Activated naive CD8-positive, alpha-beta T cell (primary cell): Measurements from ENCODE around the gene CMTM4.
"Not testable (repeated sequence)": the region's sequence is repeated elsewhere in the genome, so short reads cannot be mapped to it uniquely, and the experiment has no call there.

Experiments used
- H3K27ac Mint-ChIP-seq: one replicate; pipeline ENCODE4 v1.8.0; 2021; ENCODE audit warnings: mixed read lengths
- H3K27me3 Mint-ChIP-seq: one replicate; pipeline ENCODE4 v1.8.0; 2021; ENCODE audit warnings: mixed read lengths
- H3K36me3 Mint-ChIP-seq: one replicate; pipeline ENCODE4 v1.8.0; 2021; ENCODE audit warnings: mixed read lengths
- H3K4me1 Mint-ChIP-seq: one replicate; pipeline ENCODE4 v1.8.0; 2021; ENCODE audit warnings: low read depth, mixed read lengths
- H3K4me3 Mint-ChIP-seq: one replicate; pipeline ENCODE4 v1.8.0; 2021; ENCODE audit warnings: mild to moderate bottlenecking, mixed read lengths
- H3K9me3 Mint-ChIP-seq: one replicate; pipeline ENCODE4 v1.8.0; 2021; ENCODE audit warnings: low read depth, mixed read lengths

CMTM4 gene

DNA sequence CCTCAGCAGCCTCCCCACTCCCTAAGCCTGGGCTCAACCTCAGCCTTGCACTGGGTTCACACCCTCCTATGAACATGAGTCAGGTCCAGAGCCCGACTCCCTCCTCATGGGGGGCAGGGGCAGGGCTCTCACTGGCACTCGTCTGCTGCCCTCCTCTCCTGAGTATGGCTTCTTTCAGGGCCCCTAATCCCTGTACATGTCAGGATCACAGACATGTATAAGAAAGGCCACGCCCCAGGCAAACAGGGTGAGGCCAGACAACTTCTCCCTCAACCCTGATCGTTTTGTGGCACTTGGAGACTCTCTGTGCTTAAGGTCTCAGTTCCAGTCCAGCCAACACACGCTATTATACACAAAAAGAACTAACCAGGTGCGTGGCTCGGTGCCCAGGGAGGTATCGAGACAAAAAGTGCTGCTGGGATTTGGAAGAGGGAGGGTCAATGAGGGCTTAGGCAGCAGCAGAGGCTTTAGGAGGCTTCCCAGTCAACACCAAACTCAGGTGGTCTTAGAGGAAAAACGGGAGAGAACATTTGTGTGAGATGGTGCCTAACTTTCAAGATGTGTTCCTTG lies 46.8 kb downstream of the CMTM4 start:
- H3K4me3 Mint-ChIP-seq: no peak overlapping the region
- peaks cover 15% of the 10 kb centered on the region for H3K4me1 Mint-ChIP-seq
- no peak overlapping the region for H3K27ac Mint-ChIP-seq
- no peaks in the 10 kb centered on the region for H3K9me3 Mint-ChIP-seq
- no peaks in the 10 kb centered on the region for H3K27me3 Mint-ChIP-seq
- no peaks in the 10 kb centered on the region for H3K36me3 Mint-ChIP-seq

GRCh38 chr16:66649167-66649566 lies 47.4 kb downstream of the CMTM4 start:
- H3K4me1 Mint-ChIP-seq: peaks cover 15% of the 10 kb centered on the region
- H3K9me3 Mint-ChIP-seq: no peaks in the 10 kb centered on the region
- no peak overlapping the region for H3K27ac Mint-ChIP-seq
- H3K36me3 Mint-ChIP-seq: no peaks in the 10 kb centered on the region
- no peak overlapping the region for H3K4me3 Mint-ChIP-seq
- no peaks in the 10 kb centered on the region for H3K27me3 Mint-ChIP-seq

DNA sequence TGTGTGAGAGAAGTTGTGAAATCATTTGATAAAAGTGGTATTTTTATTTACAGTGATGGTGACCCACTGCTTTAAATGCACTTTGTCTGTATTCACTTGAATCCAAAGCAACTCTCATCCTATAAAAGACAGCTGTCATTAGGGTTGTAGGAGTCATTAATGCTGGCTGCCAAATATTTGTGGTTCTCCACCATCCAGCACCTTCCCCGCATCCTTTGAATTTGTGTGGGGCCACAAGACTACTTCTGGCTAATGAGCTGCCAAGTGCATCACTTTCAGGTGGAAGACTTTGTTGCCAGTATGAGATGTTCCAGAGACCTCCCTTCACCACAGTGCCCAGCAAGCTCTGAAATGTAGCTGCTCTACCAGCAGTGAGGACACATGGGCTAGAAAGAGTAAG lies 48.7 kb downstream of the CMTM4 start:
- H3K27me3 Mint-ChIP-seq: no peaks in the 10 kb centered on the region
- H3K4me1 Mint-ChIP-seq: peaks cover 12% of the 10 kb centered on the region
- no peaks in the 10 kb centered on the region for H3K36me3 Mint-ChIP-seq
- no peaks in the 10 kb centered on the region for H3K9me3 Mint-ChIP-seq
- H3K27ac Mint-ChIP-seq: no peak overlapping the region
- no peak overlapping the region for H3K4me3 Mint-ChIP-seq

- H3K36me3 Mint-ChIP-seq: no peaks in the 10 kb centered on the region
- no peaks in the 10 kb centered on the region for H3K9me3 Mint-ChIP-seq
- H3K4me3 Mint-ChIP-seq: no peak overlapping the region
- H3K27me3 Mint-ChIP-seq: no peaks in the 10 kb centered on the region
- H3K27ac Mint-ChIP-seq: no peak overlapping the region
- no peaks in the 10 kb centered on the region for H3K4me1 Mint-ChIP-seq
Observed at GRCh38 chr16:66641387-66641786, 55.2 kb downstream of the CMTM4 start.

GRCh38 chr16:66640724-66641314 lies 55.7 kb downstream of the CMTM4 start:
- Mint-ChIP-seq H3K27ac (no peak overlapping the region), H3K36me3 (peaks cover 2% of the 10 kb centered on the region), H3K4me1 (no peaks in the 10 kb centered on the region), H3K9me3 (no peaks in the 10 kb centered on the region), H3K4me3 (no peak overlapping the region), H3K27me3 (no peaks in the 10 kb centered on the region)

DNA sequence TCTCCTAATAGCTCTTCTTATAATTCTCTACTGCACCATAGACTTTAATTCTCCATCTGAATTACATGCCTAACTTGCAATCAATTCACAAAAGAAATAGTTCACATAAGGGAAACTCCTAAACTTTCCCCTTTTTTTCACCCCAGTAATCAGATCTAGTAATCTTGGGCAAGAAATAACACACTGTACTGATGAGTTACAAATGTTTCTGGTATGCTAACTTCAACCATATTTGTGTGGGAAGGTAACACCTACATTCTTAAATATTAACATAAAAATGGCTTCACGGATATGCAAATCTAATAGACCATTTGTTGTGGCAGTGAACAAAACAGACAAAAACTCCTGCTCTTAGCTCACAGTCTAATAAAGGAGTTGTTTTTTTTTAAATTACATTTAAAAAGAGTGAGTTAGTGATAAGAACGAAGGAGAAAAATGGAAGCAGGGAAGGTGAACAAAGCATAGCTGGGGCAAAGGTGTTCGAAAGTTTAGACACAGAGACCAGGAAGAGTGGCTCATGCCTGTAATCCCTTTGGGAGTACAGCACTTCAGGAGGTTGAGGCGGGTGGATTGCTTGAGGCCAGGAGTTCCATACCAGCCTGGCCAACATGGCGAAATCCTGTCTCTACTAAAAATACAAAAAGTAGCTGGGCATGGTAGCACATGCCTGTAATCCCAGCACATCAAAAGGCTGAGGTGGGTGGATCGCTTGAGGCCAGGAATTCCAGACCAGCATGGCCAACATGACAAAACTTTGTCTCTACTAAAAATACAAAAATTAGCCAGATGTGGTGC lies 57.3 kb downstream of the CMTM4 start:
- peaks cover 2% of the 10 kb centered on the region for H3K36me3 Mint-ChIP-seq
- no peaks in the 10 kb centered on the region for H3K9me3 Mint-ChIP-seq
- no peak overlapping the region for H3K27ac Mint-ChIP-seq
- H3K4me3 Mint-ChIP-seq: no peak overlapping the region
- H3K4me1 Mint-ChIP-seq: no peaks in the 10 kb centered on the region
- no peaks in the 10 kb centered on the region for H3K27me3 Mint-ChIP-seq

GRCh38 chr16:66637806-66638205 lies 58.7 kb downstream of the CMTM4 start:
- Mint-ChIP-seq H3K27me3 (peaks cover 2% of the 10 kb centered on the region), H3K36me3 (peaks cover 4% of the 10 kb centered on the region), H3K4me1 (no peaks in the 10 kb centered on the region), H3K27ac (no peak overlapping the region), H3K4me3 (no peak overlapping the region), H3K9me3 (no peaks in the 10 kb centered on the region)

DNA sequence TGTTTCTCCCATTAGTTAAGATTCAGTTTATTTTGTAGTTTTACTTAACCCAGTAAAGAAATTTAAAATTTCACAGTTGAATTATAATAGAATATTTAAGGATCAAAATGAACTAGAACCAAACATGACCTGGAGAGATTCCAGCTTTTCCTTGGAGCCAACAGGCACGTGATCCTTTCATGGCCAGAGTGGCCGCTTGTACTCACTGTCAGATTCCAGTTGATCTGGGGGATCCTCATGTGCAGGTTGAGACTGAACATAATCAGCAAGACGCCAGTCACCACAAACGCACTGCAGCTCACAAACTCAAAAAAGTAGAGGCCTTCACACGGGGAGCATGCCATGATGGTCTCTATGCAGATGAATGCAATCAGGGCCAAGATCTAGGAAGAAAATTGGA lies 60.3 kb downstream of the CMTM4 start:
- Mint-ChIP-seq H3K4me1 (no peaks in the 10 kb centered on the region), H3K36me3 (peaks cover 4% of the 10 kb centered on the region), H3K27me3 (peaks cover 2% of the 10 kb centered on the region), H3K9me3 (no peaks in the 10 kb centered on the region), H3K27ac (no peak overlapping the region), H3K4me3 (no peak overlapping the region)

DNA sequence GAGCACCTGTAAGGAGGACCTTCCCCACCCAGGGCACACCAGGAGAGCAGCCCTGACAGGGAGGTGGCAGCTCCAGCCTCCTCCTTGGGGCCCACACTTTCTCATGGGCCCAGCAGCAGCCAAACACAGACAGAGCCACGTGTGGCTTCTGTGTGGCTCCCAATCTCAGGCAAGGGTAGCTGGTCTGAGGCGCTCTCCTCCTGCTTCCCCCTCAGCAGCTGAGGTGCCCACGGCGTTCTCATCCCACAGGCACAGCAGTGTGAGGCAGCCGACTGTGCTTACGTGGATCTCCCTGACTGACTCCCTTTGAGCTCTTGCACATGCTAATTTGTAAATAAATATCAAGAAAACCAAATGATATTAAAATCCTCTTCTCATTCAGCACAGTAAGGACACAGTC lies 61.1 kb downstream of the CMTM4 start:
- no peaks in the 10 kb centered on the region for H3K9me3 Mint-ChIP-seq
- H3K36me3 Mint-ChIP-seq: peaks cover 4% of the 10 kb centered on the region
- no peaks in the 10 kb centered on the region for H3K4me1 Mint-ChIP-seq
- H3K27me3 Mint-ChIP-seq: peaks cover 2% of the 10 kb centered on the region
- H3K4me3 Mint-ChIP-seq: no peak overlapping the region
- no peak overlapping the region for H3K27ac Mint-ChIP-seq

DNA sequence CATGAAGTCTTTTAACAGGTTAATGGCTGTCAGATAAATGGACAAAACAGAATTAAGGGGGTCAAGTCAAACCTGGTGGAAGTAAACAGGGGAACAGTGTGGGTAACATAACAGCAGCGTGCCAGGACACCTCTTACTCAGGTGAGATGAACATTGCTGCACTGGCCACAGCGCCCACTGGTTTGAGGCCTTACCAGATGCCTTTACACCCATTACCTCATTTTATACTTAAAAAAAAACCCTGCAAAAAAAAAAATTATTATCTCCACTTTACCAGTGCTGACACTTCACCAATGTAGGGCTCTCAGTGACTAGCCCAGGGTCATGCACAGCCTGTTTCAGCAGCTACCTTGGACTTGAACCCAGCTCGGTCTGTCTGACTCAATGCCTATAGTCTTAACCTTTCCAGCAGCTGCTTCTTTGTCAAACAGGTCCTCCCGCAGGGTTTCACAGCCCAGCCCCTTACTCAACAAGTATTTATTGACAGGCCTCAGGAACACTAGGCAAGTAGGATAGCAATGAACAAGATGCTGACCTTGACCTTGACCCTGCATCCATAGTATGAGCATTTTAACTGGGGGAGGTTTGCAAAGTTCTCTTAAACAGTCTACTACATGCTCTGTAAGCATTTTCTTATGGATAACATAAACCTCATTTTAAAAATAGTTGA lies 61.9 kb downstream of the CMTM4 start:
- Mint-ChIP-seq H3K4me1 (no peaks in the 10 kb centered on the region), H3K27me3 (peaks cover 2% of the 10 kb centered on the region), H3K36me3 (peaks cover 4% of the 10 kb centered on the region), H3K9me3 (no peaks in the 10 kb centered on the region), H3K4me3 (no peak overlapping the region), H3K27ac (no peak overlapping the region)

- H3K4me3 Mint-ChIP-seq, H3K27me3 Mint-ChIP-seq, H3K9me3 Mint-ChIP-seq, H3K36me3 Mint-ChIP-seq, H3K27ac Mint-ChIP-seq, H3K4me1 Mint-ChIP-seq: not testable (repeated sequence)
Observed at GRCh38 chr16:66631558-66631957, 65.0 kb downstream of the CMTM4 start.

DNA sequence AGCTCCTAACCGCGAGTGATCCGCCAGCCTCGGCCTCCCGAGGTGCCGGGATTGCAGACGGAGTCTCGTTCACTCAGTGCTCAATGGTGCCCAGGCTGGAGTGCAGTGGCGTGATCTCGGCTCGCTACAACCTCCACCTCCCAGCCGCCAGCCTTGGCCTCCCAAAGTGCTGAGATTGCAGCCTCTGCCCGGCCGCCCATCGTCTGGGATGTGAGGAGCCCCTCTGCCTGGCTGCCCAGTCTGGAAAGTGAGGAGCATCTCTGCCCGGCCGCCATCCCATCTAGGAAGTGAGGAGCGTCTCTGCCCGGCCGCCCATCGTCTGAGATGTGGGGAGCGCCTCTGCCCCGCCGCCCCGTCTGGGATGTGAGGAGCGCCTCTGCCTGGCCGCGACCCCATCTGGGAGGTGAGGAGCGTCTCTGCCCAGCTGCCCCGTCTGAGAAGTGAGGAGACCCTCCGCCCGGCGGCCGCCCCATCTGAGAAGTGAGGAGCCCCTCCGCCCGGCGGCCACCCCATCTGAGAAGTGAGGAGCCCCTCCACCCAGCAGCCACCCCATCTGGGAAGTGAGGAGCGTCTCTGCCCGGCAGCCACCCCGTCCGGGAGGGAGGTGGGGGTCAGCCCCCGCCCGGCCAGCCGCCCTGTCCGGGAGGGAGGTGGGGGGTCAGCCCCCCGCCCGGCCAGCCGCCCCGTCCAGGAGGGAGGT lies 65.8 kb downstream of the CMTM4 start:
- H3K4me3 Mint-ChIP-seq, H3K27me3 Mint-ChIP-seq, H3K27ac Mint-ChIP-seq, H3K36me3 Mint-ChIP-seq, H3K9me3 Mint-ChIP-seq, H3K4me1 Mint-ChIP-seq: not testable (repeated sequence)

DNA sequence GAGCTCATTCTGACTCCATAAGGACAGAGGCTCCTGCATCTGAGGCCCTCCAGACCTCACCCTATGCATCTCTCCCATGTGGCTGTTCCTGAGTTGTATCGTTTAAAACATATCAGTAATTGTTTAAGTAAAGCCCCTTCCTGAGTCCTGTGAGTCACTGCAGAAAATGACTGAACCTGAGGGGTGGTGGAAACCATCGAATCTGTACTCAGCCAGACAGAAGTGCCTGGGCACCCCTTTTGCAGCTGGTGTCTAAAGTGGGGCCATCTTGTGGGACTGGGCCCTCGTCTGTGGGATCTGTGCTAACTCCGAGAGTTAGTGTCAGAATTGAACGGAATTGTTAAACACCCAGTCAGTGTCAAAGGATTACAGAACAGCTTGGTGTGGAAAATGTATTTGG lies 66.7 kb downstream of the CMTM4 start:
- no peak overlapping the region for H3K4me3 Mint-ChIP-seq
- H3K27ac Mint-ChIP-seq: no peak overlapping the region
- peaks cover 2% of the 10 kb centered on the region for H3K27me3 Mint-ChIP-seq
- no peaks in the 10 kb centered on the region for H3K4me1 Mint-ChIP-seq
- H3K36me3 Mint-ChIP-seq: peaks cover 2% of the 10 kb centered on the region
- H3K9me3 Mint-ChIP-seq: no peaks in the 10 kb centered on the region

- not testable (repeated sequence) for H3K9me3 Mint-ChIP-seq
Observed at GRCh38 chr16:66627611-66628378, 68.7 kb downstream of the CMTM4 start.

More at GRCh38 chr16:66627611-66628378, 68.7 kb downstream of the CMTM4 start:
- H3K27ac Mint-ChIP-seq, H3K4me1 Mint-ChIP-seq, H3K27me3 Mint-ChIP-seq, H3K36me3 Mint-ChIP-seq, H3K4me3 Mint-ChIP-seq: not testable (repeated sequence)
